Bronchial epithelial cell (primary cell): Measurements from ENCODE around the gene HECW1. TPM values are rescaled to one million over a fixed set of nuclear protein-coding genes. Genes with fewer than 3 reads are reported as not detected.

Source experiments
- DNase-seq: peaks from one replicate; pipeline ENCODE4 v3.0.0-alpha.2; 2010; ENCODE audit warnings: low read depth
- FAIRE-seq: peaks from 2 replicates; lab custom pipeline; 2011; peaks lifted over from hg19 to GRCh38; lab: Jason Lieb, UNC
- H3K27me3 ChIP-seq: 2 replicates; pipeline ENCODE4 v1.5.1; 2011; ENCODE audit warnings: low read length; ENCODE audit not compliant: control insufficient read depth, insufficient read depth
- H3K36me3 ChIP-seq: 2 replicates; pipeline ENCODE4 v1.5.1; 2011; ENCODE audit warnings: low read length; ENCODE audit not compliant: control insufficient read depth, insufficient read depth
- H3K4me3 ChIP-seq: 2 replicates; pipeline ENCODE4 v1.5.1; 2011; ENCODE audit warnings: mild to moderate bottlenecking, low read depth, low read length, control low read depth
- total RNA-seq: library from RNA; depleted of rRNA; stranded (reverse); fragments of >200 nt; gene quantifications from 2 replicates; pipeline ENCODE4 v1.2.1, GENCODE V29; 2014
- TF ChIP-seq, protein P1 (sequence below): IDR thresholded peaks from 2 replicates; pipeline ENCODE4 v1.5.1; 2011; ENCODE audit warnings: mild to moderate bottlenecking, moderate library complexity, low read length, control low read depth, inconsistent platforms; ENCODE audit not compliant: insufficient read depth, severe bottlenecking

Gene HECW1
- total RNA-seq, 1 donor from 2014 or later = under 0.01 TPM

DNA sequence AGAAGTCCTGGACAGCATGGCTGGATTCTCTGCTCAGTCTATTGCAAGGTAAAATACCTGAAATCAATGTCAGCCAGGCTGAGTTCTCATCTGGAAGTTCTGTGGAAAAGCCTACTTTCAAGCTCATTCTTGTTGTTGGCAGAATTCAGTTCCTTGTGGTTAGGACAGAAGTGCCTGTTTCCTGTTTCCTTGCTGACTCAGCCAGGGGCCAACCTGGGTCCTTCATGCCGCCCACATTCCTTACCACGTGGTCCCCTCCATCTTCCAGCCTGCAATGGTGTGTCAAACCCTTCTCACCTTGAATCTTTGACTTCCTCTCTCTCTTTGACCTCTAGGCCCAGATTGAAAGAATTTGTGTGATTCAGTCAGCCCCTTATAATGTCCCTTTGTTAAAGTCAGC lies 273.4 kb downstream of the HECW1 start:
- TF ChIP-seq, protein P1, sequence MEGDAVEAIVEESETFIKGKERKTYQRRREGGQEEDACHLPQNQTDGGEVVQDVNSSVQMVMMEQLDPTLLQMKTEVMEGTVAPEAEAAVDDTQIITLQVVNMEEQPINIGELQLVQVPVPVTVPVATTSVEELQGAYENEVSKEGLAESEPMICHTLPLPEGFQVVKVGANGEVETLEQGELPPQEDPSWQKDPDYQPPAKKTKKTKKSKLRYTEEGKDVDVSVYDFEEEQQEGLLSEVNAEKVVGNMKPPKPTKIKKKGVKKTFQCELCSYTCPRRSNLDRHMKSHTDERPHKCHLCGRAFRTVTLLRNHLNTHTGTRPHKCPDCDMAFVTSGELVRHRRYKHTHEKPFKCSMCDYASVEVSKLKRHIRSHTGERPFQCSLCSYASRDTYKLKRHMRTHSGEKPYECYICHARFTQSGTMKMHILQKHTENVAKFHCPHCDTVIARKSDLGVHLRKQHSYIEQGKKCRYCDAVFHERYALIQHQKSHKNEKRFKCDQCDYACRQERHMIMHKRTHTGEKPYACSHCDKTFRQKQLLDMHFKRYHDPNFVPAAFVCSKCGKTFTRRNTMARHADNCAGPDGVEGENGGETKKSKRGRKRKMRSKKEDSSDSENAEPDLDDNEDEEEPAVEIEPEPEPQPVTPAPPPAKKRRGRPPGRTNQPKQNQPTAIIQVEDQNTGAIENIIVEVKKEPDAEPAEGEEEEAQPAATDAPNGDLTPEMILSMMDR = no peak
- no peak for FAIRE-seq
- DNase-seq = peak; percentile 96
- no peaks in the 10 kb centered on the region for H3K36me3 ChIP-seq
- no peak overlapping the region for H3K4me3 ChIP-seq
- no peaks in the 10 kb centered on the region for H3K27me3 ChIP-seq

DNA sequence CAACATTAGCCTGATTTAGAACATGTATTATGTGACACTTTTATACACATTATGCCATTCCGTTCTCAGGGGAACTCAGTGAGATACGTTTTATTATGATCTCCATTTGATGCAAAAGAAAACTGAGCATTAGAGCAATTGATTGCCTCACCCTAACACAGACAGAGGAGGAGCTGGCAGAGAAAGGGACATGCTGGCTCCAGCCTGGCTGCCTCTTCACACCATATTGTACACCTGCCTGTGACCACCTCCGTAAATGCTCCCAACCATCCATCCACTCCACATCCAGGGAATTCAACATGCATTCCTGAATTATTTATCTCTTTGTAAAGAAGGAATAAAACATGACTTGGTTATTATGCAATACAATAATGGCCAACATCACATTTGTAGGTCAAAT lies 275.5 kb downstream of the HECW1 start:
- no peak for FAIRE-seq
- no peak for DNase-seq
- Histone ChIP-seq H3K4me3 (no peak overlapping the region), H3K27me3 (no peaks in the 10 kb centered on the region), H3K36me3 (no peaks in the 10 kb centered on the region)
- TF ChIP-seq, protein P1 = no peak

DNA sequence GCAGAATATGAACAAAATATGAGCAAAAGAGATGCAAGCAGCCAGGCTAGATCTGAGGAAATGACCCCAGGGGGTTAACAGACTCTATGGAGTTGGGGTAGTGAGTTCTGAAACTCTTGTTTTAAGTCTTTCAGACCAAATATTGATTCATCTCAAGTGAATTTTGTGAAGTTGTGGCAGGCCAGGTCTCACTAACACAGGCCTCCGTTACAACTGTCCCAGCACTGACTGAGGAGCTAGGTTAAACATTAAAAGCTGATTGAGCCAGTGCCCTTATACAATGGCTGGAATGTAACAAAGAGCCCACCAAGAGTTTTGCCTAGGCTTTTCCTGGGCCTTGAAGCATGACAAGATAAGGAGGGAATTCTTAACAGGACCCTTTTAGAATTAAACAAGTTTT lies 278.1 kb downstream of the HECW1 start:
- TF ChIP-seq, protein P1 = no peak
- no peak for FAIRE-seq
- H3K4me3 ChIP-seq = no peak overlapping the region
- no peaks in the 10 kb centered on the region for H3K27me3 ChIP-seq
- no peaks in the 10 kb centered on the region for H3K36me3 ChIP-seq
- DNase-seq = no peak

DNA sequence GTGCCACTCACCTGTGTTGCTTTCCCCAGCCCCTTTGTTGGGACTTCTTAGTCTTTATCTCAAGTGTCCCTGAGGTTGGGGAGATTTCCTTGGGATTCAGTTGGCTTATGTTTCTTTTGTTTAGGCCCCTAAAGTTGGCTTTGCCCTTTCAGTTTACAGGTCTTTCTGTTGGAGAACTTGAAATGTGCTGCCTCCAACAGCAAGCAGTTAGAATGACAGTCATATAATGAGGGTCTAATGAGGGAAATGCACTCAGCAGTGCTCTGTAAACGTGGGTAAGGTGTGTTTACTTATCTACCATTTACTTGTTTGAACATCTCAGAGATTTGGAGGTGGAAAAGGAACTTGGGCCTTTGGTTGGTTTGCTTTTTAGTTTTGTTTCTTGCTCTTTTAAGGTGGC lies 279.1 kb downstream of the HECW1 start:
- no peak for FAIRE-seq
- Histone ChIP-seq H3K27me3 (no peaks in the 10 kb centered on the region), H3K36me3 (no peaks in the 10 kb centered on the region), H3K4me3 (no peak overlapping the region)
- DNase-seq = no peak
- TF ChIP-seq, protein P1 = no peak

DNA sequence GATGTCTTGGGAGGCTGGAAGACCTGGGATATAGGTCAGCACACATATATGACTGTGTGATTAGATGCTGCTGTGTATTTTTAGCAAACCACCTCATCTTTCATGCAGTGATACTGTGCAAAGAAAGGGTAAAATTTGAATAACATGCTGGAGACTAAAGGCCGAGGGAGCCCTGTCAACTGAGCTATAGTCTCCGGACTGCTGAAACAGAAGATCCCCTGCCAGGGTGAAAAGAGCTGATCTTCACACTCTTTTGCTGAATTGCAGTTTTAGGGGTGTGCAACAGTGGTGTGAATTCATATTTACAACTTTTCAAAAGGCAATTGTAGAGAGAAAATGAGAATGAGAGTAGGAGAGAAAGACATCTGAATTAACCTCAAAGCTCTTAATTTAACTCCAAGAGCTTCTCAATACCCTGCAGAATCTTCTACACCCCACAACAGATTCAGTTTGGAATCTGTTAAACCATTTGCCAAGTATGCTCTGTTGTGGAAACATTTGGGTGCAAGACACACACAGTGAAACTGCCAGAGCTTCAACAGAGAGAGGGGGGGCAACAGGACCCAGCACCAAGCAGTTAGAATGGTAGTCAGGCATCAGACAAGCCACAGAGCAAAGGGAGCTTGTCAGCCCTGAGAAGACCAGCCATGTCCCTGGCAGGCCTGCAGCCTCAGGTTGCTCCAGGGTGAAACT lies 280.3 kb downstream of the HECW1 start:
- no peak for DNase-seq
- TF ChIP-seq, protein P1 = no peak
- no peak for FAIRE-seq
- H3K36me3 ChIP-seq = no peaks in the 10 kb centered on the region
- H3K4me3 ChIP-seq = no peak overlapping the region
- H3K27me3 ChIP-seq = no peaks in the 10 kb centered on the region
